Neural crest cell (in vitro differentiated cells): ENCODE results near the gene ZNF398. TPM values are rescaled to one million over a fixed set of nuclear protein-coding genes. Genes with fewer than 3 reads are reported as not detected.

Experiments
- DNase-seq: peaks from one replicate; pipeline ENCODE4 v3.0.0; 2021; ENCODE audit warnings: low read depth, mixed read lengths, low spot score
- H3K27ac Mint-ChIP-seq: one replicate; pipeline ENCODE4 v1.8.0; 2021; ENCODE audit warnings: mild to moderate bottlenecking, mixed read lengths; ENCODE audit not compliant: unreplicated experiment
- H3K27me3 Mint-ChIP-seq: 2 replicates; pipeline ENCODE4 v1.8.0; 2021; ENCODE audit warnings: low read depth, mild to moderate bottlenecking, mixed read lengths
- H3K36me3 Mint-ChIP-seq: 2 replicates; pipeline ENCODE4 v1.8.0; 2021; ENCODE audit warnings: low read depth, mild to moderate bottlenecking, mixed read lengths
- H3K4me1 Mint-ChIP-seq: 2 replicates; pipeline ENCODE4 v1.8.0; 2021; ENCODE audit warnings: mixed read lengths
- H3K4me3 Mint-ChIP-seq: one replicate; pipeline ENCODE4 v1.8.0; 2021; ENCODE audit warnings: mild to moderate bottlenecking, mixed read lengths
- H3K9me3 Mint-ChIP-seq: 2 replicates; pipeline ENCODE4 v1.8.0; 2021; ENCODE audit warnings: mixed read lengths
- CTCF ChIP-seq: fragments of 200-600 bp; sonication (generic); conservative IDR thresholded peaks from 2 replicates; pipeline ENCODE4 v1.5.0; 2021; ENCODE audit warnings: antibody characterized with exemption, mild to moderate bottlenecking
- total RNA-seq: library from RNA; stranded (reverse); gene quantifications from 2 replicates; pipeline ENCODE4 v1.2.1, GENCODE V29; 2021

Gene ZNF398
- total RNA-seq, 1 donor from 2014 or later: 19.6 TPM

- Mint-ChIP-seq H3K27ac (no peak overlapping the region), H3K27me3 (no peaks in the 10 kb centered on the region), H3K36me3 (no peaks in the 10 kb centered on the region), H3K4me3 (no peak overlapping the region), H3K4me1 (no peaks in the 10 kb centered on the region), H3K9me3 (no peaks in the 10 kb centered on the region)
- DNase-seq: no peak
- no peak for TF ChIP-seq CTCF
Observed at GRCh38 chr7:149104214-149104613, 43.0 kb upstream of the ZNF398 start.

- H3K9me3 Mint-ChIP-seq: no peaks in the 10 kb centered on the region
- no peaks in the 10 kb centered on the region for H3K36me3 Mint-ChIP-seq
- no peak for TF ChIP-seq CTCF
- no peaks in the 10 kb centered on the region for H3K4me1 Mint-ChIP-seq
- H3K27me3 Mint-ChIP-seq: no peaks in the 10 kb centered on the region
- DNase-seq: no peak
- H3K27ac Mint-ChIP-seq: no peak overlapping the region
- no peak overlapping the region for H3K4me3 Mint-ChIP-seq
Observed at GRCh38 chr7:149104749-149105148, 42.5 kb upstream of the ZNF398 start.

- Mint-ChIP-seq H3K9me3 (no peaks in the 10 kb centered on the region), H3K27me3 (no peaks in the 10 kb centered on the region), H3K4me1 (no peaks in the 10 kb centered on the region), H3K36me3 (peaks cover 2% of the 10 kb centered on the region), H3K4me3 (no peak overlapping the region), H3K27ac (no peak overlapping the region)
- TF ChIP-seq CTCF: no peak
- DNase-seq: no peak
Observed at GRCh38 chr7:149109969-149110368, 37.3 kb upstream of the ZNF398 start.

GRCh38 chr7:149125189-149125862, 21.9 kb upstream of the ZNF398 start:
- Mint-ChIP-seq H3K27me3 (no peaks in the 10 kb centered on the region), H3K4me3 (peak overlapping the region; percentile 94), H3K9me3 (peaks cover 2% of the 10 kb centered on the region), H3K36me3 (peaks cover 11% of the 10 kb centered on the region), H3K4me1 (peaks cover 30% of the 10 kb centered on the region), H3K27ac (peak overlapping the region; percentile 97)
- DNase-seq: no peak
- TF ChIP-seq CTCF: no peak

GRCh38 chr7:149125863-149126661, 21.2 kb upstream of the ZNF398 start, which contains the start of gene ZNF425:
TSS of gene ZNF425 (minus strand) at chr7:149126324. CDS start at chr7:149126213, 111 bp downstream.
- Mint-ChIP-seq H3K36me3 (peaks cover 18% of the 10 kb centered on the region), H3K4me3 (peak within 1 kb of the TSS; percentile 95), H3K27ac (peak within 1 kb of the TSS; percentile 99), H3K27me3 (no peaks in the 10 kb centered on the region), H3K4me1 (peaks cover 30% of the 10 kb centered on the region), H3K9me3 (peaks cover 6% of the 10 kb centered on the region)
- TF ChIP-seq CTCF: peak; percentile 94
- DNase-seq: peak; percentile 90
